GM15510 (cell line): ENCODE data around the gene LPAR3.

Source experiments
- POLR2A ChIP-seq: IDR thresholded peaks from 3 replicates; pipeline ENCODE4 v1.6.1; 2011; ENCODE audit warnings: borderline replicate concordance; ENCODE audit not compliant: insufficient read length; ENCODE audit errors: extremely low read depth

The LPAR3 gene

GRCh38 chr1:84851839-84852238 is 41.2 kb downstream of the LPAR3 start:
- TF ChIP-seq POLR2A, result no peak

GRCh38 chr1:84849357-84849975 is 43.5 kb downstream of the LPAR3 start:
- no peak for TF ChIP-seq POLR2A

- no peak for TF ChIP-seq POLR2A
Measured at GRCh38 chr1:84847253-84848250, 45.5 kb downstream of the LPAR3 start.

- TF ChIP-seq POLR2A, result no peak
Measured at GRCh38 chr1:84846387-84846786, 46.6 kb downstream of the LPAR3 start.

- TF ChIP-seq POLR2A, result no peak
Measured at GRCh38 chr1:84845357-84845756, 47.6 kb downstream of the LPAR3 start.

GRCh38 chr1:84844094-84844493 is 48.9 kb downstream of the LPAR3 start:
- no peak for TF ChIP-seq POLR2A

- no peak for TF ChIP-seq POLR2A
Measured at GRCh38 chr1:84842748-84843231, 50.2 kb downstream of the LPAR3 start.

- TF ChIP-seq POLR2A, result no peak
Measured at GRCh38 chr1:84841971-84842370, 51.0 kb downstream of the LPAR3 start.

DNA sequence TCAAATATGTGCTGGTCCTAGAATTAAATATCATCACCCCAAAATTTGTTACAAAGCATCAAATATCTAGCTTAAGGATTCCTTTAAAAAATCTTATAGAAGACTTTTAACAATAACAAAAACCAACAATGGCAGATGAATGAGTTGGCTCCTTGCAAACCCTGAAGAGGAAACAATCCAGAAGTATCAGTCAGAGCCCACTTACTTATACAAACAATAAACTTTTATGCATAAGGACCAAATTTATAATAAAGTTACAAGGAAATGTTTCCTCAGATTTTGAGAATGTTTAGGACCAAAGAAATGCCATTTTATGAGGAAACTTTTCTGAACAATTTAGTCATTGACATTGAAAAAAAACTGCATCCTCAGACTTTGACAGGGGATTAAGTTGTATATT is 52.7 kb downstream of the LPAR3 start:
- no peak for TF ChIP-seq POLR2A

DNA sequence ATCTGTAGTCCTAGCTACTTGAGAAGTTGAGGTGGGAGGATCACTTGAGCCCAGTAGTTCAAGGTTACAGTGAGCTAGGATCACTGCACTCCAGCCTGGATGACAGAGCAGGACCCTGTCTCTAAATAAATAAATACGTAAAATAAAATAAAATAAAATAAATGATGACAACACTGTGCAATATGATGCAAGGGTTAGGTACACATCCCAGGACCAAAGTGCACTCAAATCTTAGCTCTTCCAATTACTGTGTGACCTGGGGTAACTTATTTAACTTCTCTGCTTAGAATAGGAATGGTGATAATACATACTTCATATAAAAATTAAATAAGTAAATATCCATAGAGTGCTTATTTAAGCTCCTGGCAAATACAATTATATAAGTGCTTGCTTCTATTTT is 53.5 kb downstream of the LPAR3 start:
- no peak for TF ChIP-seq POLR2A

DNA sequence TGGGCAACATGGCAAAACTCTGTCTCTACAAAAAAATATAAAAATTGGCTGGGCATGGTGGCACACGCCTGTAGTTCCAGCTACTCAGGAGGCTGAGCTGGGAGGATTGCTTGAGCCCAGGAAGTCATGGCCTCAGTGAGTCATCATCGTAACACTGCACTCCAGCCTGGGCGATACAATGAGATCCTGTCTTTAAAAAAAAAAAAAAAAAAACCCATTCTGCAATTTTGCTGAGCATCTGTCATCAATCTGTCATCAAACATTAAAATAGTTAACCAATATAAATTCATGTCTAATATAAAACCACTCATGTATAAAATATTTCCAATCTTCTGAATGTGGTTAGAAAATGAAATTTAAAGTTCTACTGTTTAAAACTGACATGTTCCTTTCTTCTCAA is 56.9 kb downstream of the LPAR3 start:
- no peak for TF ChIP-seq POLR2A

GRCh38 chr1:84835169-84835568 is 57.8 kb downstream of the LPAR3 start:
- no peak for TF ChIP-seq POLR2A

DNA sequence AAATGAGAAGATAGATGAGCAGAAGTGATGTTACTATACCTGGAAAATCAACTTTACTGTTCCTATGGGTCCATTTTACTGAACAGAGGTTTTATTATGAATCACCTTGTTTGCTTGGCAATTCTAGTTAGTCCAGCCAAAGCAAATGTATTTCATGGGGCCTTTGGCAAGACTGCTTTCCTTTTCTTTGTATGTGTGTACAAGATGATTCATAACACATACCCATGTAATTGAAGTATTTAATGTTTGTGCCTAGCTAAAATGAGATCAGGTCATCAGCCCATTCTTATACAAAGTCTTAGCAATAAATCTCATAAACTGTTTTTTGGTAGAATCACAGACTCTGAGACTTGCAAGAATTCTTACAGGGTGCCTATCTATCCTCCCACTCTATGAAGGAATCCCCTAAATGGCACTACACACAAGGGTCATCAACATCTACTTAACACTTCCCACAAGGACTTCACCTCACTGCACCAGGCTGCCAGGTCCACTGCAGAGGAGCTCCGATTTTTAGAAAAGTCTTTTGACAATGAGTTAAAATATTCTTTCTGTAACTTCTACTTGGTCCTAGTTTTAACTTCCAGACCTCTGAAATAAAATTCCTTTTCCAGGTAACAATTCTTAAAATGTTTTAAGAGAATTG is 58.5 kb downstream of the LPAR3 start:
- no peak for TF ChIP-seq POLR2A

DNA sequence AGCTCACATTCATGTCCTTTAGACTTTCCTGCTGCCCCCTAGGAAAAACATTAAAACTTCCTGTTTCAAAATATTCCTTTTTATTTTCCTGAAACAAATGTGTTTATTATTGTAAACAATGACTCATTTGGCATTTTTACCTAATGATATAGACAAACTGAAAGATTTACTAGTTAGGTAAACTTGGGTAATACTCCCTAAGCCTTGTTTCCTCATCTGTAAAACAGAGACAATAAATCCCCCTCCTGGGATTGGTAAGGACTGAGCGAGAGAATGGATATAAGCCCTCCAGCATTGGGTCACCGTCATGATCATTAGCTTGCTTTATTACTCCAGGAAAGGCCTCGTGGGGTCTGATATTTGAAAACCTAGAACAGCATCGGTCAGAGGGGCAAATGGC is 59.8 kb downstream of the LPAR3 start:
- TF ChIP-seq POLR2A, result no peak

- TF ChIP-seq POLR2A, result no peak
Measured at GRCh38 chr1:84830136-84830535, 62.9 kb downstream of the LPAR3 start.
